DND-41 (cell line): ENCODE results near the gene SFSWAP.

Experiments used
- ATAC-seq: fragments of 200-7000 bp; cut with Tn5 transposase; 3 replicates; pipeline ENCODE4 v1.9.1; 2021; ENCODE audit warnings: low read depth; ENCODE audit not compliant: insufficient read depth
- DNase-seq: peaks from one replicate; pipeline ENCODE4 v3.0.0-alpha.2; 2020
- H2AFZ ChIP-seq: 2 replicates; pipeline ENCODE4 v1.6.0; 2012; ENCODE audit warnings: low read depth, low read length
- H3K27ac ChIP-seq: 2 replicates; pipeline ENCODE4 v1.5.1; 2012; ENCODE audit warnings: low read length, inconsistent platforms
- H3K27me3 ChIP-seq: fragments of 200-600 bp; sonication (generic); 2 replicates; pipeline ENCODE4 v1.6.0; 2012; ENCODE audit warnings: low read length, mild to moderate bottlenecking, inconsistent platforms; ENCODE audit not compliant: insufficient read depth, poor library complexity
- H3K36me3 ChIP-seq: 2 replicates; pipeline ENCODE4 v1.5.1; 2012; ENCODE audit warnings: low read length, inconsistent platforms; ENCODE audit not compliant: insufficient read depth
- H3K4me1 ChIP-seq: 2 replicates; pipeline ENCODE4 v1.5.1; 2012; ENCODE audit warnings: mild to moderate bottlenecking, low read length; ENCODE audit not compliant: insufficient read depth
- H3K4me2 ChIP-seq: 2 replicates; pipeline ENCODE4 v1.6.0; 2012; ENCODE audit warnings: mild to moderate bottlenecking, moderate library complexity, low read length, inconsistent platforms; ENCODE audit not compliant: insufficient read depth
- H3K4me3 ChIP-seq, 2 experiments: fragments of 200-600 bp in 1 of 2; shearing (Covaris generic) in 1 of 2; 2 replicates each; pipeline ENCODE4 v1.5.1; 2012 to 2016; ENCODE audit warnings: inconsistent platforms in 2 of 2, low read length in 2 of 2, mild to moderate bottlenecking in 2 of 2, low read depth in 1 of 2, moderate library complexity in 1 of 2
- H3K79me2 ChIP-seq: 2 replicates; pipeline ENCODE4 v1.6.0; 2012; ENCODE audit warnings: low read length, inconsistent platforms; ENCODE audit not compliant: insufficient read depth
- H3K9ac ChIP-seq: 2 replicates; pipeline ENCODE4 v1.6.0; 2012; ENCODE audit warnings: low read depth, mild to moderate bottlenecking, inconsistent platforms, low read length, moderate library complexity
- H3K9me3 ChIP-seq: 2 replicates; pipeline ENCODE4 v1.5.1; 2012; ENCODE audit warnings: low read length, moderate library complexity, mild to moderate bottlenecking, inconsistent platforms; ENCODE audit not compliant: insufficient read depth, severe bottlenecking
- H4K20me1 ChIP-seq: 2 replicates; pipeline ENCODE4 v1.6.0; 2012; ENCODE audit warnings: low read length; ENCODE audit not compliant: insufficient read depth
- CTCF ChIP-seq: IDR thresholded peaks from 2 replicates; pipeline ENCODE4 v1.5.1; 2012; ENCODE audit warnings: borderline replicate concordance, low read length, moderate library complexity, mild to moderate bottlenecking; ENCODE audit not compliant: poor library complexity, severe bottlenecking; ENCODE audit errors: extremely low read depth
- EZH2 ChIP-seq: IDR thresholded peaks from 3 replicates; pipeline ENCODE4 v1.6.1; 2012; ENCODE audit warnings: borderline replicate concordance, low read depth, mild to moderate bottlenecking, moderate library complexity, low read length, inconsistent platforms; ENCODE audit not compliant: severe bottlenecking

SFSWAP gene

DNA sequence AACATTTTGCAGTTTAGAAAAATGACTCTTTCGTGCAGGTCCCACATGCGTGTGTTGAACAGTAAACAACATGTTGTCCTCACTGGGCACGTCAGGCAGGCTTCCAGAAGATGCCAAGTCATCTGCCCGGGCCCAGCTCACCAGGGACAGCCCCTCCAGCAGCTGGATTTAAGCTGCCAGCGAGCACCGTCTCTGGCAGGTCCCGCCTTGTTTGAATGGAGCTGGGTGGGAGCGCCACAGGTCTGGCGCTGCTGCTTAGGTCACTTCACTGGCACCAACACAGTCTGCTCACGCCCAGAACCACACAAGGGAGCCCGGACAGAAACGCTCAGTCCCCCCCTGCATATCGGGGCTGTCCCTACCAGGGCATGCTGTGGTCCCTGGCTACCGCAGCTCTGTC is 84.2 kb downstream of the SFSWAP start:
- no peaks in the 10 kb centered on the region for H3K9me3 ChIP-seq
- peaks cover 19% of the 10 kb centered on the region for H4K20me1 ChIP-seq
- H2AFZ ChIP-seq: no peak overlapping the region
- H3K4me3 ChIP-seq: no peak overlapping the region
- H3K27me3 ChIP-seq: no peaks in the 10 kb centered on the region
- TF ChIP-seq CTCF (no peak), EZH2 (no peak)
- no peak overlapping the region for H3K4me2 ChIP-seq
- H3K27ac ChIP-seq: no peak overlapping the region
- DNase-seq: no peak
- H3K9ac ChIP-seq: no peak overlapping the region
- H3K36me3 ChIP-seq: peaks cover 95% of the 10 kb centered on the region
- H3K4me1 ChIP-seq: no peaks in the 10 kb centered on the region
- no peak for ATAC-seq
- H3K79me2 ChIP-seq: no peaks in the 10 kb centered on the region

DNA sequence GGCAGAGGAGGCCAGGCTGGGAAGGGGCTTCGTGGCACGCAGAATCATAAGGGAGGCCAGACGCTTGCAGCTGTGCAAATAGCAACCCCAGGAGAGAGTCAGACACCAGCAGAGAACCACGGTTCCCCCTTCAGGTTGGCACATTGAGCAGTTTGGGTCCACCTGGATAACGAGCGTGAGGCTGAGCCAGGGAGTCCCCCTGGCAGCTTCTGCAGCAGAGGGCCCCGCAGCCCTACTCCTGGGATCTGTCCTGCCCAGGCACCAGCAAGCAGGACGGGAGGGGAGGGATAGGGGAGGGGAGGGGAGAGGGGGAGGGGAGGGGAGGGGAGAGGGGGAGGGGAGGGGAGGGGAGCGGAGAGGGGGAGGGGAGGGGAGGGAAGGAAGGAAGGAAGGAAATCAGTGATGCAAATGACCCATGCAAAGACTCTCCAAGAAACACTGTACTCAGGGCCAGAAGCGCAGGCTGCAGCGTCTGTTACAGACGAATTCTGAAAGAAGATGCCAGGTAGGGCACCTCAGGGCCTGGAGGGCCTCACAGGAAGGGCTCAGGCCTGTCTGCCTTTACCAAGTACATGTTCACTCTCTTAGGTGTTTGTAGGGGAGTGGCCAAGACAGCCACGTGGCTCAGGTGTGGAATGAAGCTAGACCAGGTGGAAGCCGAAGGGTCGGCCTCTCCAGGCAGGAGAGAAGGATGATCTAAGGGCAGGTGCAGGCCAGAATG is 85.0 kb downstream of the SFSWAP start:
- Histone ChIP-seq H4K20me1 (peaks cover 19% of the 10 kb centered on the region), H3K9me3 (no peaks in the 10 kb centered on the region), H3K9ac (no peak overlapping the region), H3K27ac (no peak overlapping the region), H3K79me2 (no peaks in the 10 kb centered on the region), H3K36me3 (peaks cover 95% of the 10 kb centered on the region), H3K4me3 (no peak overlapping the region), H3K27me3 (no peaks in the 10 kb centered on the region), H2AFZ (no peak overlapping the region), H3K4me1 (no peaks in the 10 kb centered on the region), H3K4me2 (no peak overlapping the region)
- TF ChIP-seq EZH2: no peak
- no peak for TF ChIP-seq CTCF
- no peak for DNase-seq
- ATAC-seq: no peak

DNA sequence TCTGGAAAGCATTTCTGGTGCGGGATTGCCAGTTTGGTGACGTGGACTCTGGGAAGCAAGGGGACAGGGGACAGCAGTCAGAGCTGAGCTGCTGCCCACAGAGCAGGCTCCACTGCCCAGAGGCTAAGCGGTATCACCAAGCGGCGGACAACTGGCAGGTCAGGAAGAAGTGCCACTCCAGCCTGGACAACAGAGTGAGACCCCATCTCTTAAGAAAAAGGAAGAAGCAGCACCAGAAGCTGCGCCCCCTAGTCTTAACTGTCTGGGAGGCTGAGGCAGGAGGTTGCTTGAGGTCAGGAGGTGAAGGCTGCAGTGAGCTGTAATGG is 85.5 kb downstream of the SFSWAP start:
- Histone ChIP-seq H3K4me1 (no peaks in the 10 kb centered on the region), H3K36me3 (peaks cover 94% of the 10 kb centered on the region), H3K27me3 (no peaks in the 10 kb centered on the region), H3K9me3 (no peaks in the 10 kb centered on the region), H3K4me3 (no peak overlapping the region), H2AFZ (no peak overlapping the region), H3K4me2 (no peak overlapping the region), H4K20me1 (peaks cover 19% of the 10 kb centered on the region), H3K79me2 (no peaks in the 10 kb centered on the region), H3K27ac (no peak overlapping the region), H3K9ac (no peak overlapping the region)
- DNase-seq: no peak
- ATAC-seq: no peak
- TF ChIP-seq EZH2: no peak
- no peak for TF ChIP-seq CTCF
